GM15510 (cell line): ENCODE measurements around the gene CAMTA1.

Source experiments
- POLR2A ChIP-seq: IDR thresholded peaks from 3 replicates; pipeline ENCODE4 v1.6.1; 2011; ENCODE audit warnings: borderline replicate concordance; ENCODE audit not compliant: insufficient read length; ENCODE audit errors: extremely low read depth

CAMTA1 gene

DNA sequence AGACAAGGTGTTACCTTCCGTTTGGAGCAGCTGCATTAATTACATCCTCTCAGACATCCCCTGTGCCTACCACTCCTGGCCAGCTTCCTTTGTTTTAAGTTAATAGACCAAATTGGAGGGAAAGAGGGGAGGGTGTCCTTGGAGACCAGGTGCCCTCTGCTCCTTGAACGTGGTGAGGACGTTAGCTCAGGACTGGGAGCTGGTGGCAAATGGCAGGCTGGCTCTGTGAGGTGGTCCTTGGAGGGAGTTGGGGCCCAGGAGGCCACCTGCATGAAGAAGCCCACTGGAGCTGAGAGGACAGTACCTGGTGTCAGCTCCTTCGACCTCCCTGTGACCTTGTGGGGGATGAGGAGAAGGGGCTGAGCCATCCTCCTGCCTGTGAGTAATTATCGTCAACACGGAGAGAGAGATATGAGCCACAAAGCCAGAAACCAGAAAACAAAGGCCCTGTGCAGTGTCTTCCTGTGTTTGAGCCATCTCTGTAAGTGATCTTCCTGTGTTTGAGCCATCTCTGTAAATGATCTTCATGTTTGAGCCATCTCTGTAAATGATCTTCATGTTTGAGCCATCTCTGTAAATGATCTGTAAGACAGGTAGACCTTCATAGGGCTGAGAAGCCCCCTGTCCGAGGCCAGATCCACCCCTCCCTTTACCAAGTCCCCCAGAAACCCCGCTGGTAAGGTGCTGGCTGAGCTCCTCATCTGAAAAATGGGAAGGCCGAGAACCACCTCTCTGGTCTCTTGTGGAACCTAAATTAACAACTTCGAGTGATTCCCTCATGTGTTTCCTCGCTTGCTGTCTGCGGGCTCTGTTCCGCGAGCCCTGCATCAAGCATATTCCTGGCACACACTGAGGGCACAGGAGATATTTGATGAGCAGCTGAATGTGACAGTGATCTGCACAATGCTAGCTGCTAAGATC is 126.0 kb downstream of the CAMTA1 start:
- TF ChIP-seq POLR2A = no peak

- TF ChIP-seq POLR2A = no peak
Measured at GRCh38 chr1:6911974-6912373, 126.7 kb downstream of the CAMTA1 start.

- no peak for TF ChIP-seq POLR2A
Measured at GRCh38 chr1:6912518-6912917, 127.3 kb downstream of the CAMTA1 start.

DNA sequence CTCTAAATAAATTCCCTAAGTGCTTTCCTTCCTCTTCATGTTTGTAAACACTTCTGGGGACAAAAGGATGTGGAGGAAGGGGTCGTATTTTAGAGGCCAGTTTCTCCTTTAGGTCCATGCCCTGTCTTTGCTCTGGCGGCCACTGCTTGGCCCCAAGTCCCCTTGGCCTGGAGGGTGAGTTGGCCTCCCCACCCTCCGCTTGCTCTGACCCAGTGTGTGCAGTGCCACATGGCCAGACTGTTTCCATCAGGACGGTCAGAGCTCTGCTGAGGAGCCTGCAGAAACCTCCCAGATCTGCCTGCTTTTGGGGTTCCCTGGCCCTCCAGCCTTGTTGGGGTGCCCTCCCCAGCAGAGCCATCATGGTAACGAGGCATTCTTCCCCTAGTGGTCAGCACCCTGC is 127.8 kb downstream of the CAMTA1 start:
- TF ChIP-seq POLR2A = no peak

DNA sequence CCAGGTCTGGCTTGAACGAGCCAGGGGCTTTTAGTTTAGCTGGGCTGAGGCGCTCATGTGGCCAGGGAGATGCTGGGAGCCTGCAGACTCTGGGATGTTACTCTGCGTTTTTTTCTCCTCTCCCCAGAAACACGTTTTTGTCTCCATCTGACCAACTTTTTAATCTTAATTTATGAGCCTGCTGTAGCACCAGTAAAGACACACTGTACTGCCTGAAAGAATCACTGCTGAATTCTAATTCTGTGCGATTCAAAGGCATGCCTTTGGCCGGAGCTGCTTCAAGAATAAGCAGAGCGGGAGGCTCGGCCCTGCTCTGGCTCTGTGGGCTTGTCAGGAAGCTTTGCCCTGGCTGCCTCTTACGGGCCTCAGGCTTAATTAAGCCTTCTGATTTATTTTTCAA is 129.5 kb downstream of the CAMTA1 start:
- TF ChIP-seq POLR2A = no peak

GRCh38 chr1:6915999-6916565 is 130.8 kb downstream of the CAMTA1 start:
- TF ChIP-seq POLR2A = no peak

GRCh38 chr1:6917067-6917466 is 131.8 kb downstream of the CAMTA1 start:
- no peak for TF ChIP-seq POLR2A

GRCh38 chr1:6918186-6918924 is 133.1 kb downstream of the CAMTA1 start:
- TF ChIP-seq POLR2A = no peak

- no peak for TF ChIP-seq POLR2A
Measured at GRCh38 chr1:6918925-6919511, 133.8 kb downstream of the CAMTA1 start.

DNA sequence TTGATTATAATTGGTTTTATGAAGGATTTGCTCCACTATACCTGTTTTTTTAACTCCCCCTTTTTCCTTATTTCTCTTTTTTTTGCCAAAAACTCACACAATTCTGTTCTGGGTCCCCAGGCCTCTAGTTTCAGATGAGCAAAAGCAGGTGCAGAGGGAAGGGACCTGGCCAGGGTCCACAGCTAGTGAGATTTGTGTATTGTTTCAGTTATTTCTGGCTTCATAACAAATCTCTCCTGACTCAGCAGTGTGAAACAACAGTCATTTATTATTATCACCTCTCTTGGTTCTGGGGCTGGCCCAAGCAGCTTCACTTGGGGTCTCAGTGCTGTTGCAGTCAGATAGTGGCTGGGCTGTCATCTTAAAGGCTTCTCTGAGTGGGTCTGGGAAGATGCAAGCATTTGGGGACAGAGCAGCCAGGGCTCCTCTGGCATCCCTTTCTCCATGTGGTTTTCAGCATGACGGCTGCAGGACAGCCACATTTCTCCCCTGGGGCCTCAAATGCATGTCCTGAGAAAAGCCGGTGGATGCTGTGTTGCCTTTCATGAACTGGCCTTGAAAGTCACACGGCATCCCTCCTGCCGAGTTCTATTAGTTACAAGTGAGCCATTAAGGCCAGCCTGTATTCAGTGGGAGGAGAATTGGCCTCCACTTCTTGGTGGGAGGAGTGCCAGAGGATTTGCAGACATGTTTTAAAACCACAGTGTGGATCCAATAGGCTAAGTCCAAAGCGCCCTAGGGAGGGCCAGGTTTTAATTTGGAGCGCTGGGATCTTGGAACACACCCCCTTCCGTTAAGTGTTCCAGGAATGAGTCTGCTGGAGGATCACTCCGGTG is 137.1 kb downstream of the CAMTA1 start:
- TF ChIP-seq POLR2A = no peak

GRCh38 chr1:6923012-6923411 is 137.8 kb downstream of the CAMTA1 start:
- no peak for TF ChIP-seq POLR2A

- no peak for TF ChIP-seq POLR2A
Measured at GRCh38 chr1:6923416-6923815, 138.2 kb downstream of the CAMTA1 start.

- TF ChIP-seq POLR2A = no peak
Measured at GRCh38 chr1:6923955-6924881, 139.0 kb downstream of the CAMTA1 start.
